Right atrium auricular region (tissue), 2 donors: ENCODE measurements around the gene KRTAP12-2. TPM values are rescaled to one million over a fixed set of nuclear protein-coding genes. Genes with fewer than 3 reads are reported as not detected.
"Not testable (repeated sequence)": the region's sequence is repeated elsewhere in the genome, so short reads cannot be mapped to it uniquely, and the experiment has no call there.

Experiments used
- DNase-seq: peaks from one replicate; pipeline ENCODE4 v3.0.0-alpha.2; 2019; ENCODE audit warnings: low spot score
- H3K27ac ChIP-seq, 2 donors: fragments of 200-600 bp; sonication (generic); 1 replicate in 1 of 2; 2 replicates in 1 of 2; pipeline ENCODE4 v1.5.1; 2016 to 2019
- H3K27me3 ChIP-seq, 2 donors: fragments of 200-600 bp; sonication (generic); one replicate each; pipeline versions ENCODE4 v1.5.1 to v1.6.0; 2017 to 2019
- H3K36me3 ChIP-seq: fragments of 200-600 bp; sonication (generic); one replicate; pipeline ENCODE4 v1.5.1; 2016
- H3K4me1 ChIP-seq, 2 donors: fragments of 200-600 bp; sonication (generic); one replicate each; pipeline versions ENCODE4 v1.5.1 to v1.6.0; 2017 to 2019
- H3K4me3 ChIP-seq, 2 donors: fragments of 200-600 bp; sonication (generic); 1 replicate in 1 of 2; 2 replicates in 1 of 2; pipeline ENCODE4 v1.5.1; 2017 to 2019; ENCODE audit warnings: mild to moderate bottlenecking in 1 of 2, moderate library complexity in 1 of 2
- H3K9me3 ChIP-seq, 2 donors: fragments of 200-600 bp; sonication (generic); one replicate each; pipeline ENCODE4 v1.5.1; 2019
- total RNA-seq, 2 donors: library from RNA; depleted of rRNA; stranded (reverse); fragments of >200 nt; gene quantifications; one replicate each; pipeline ENCODE4 v1.1.0, GENCODE V29; 2016
- TF ChIP-seq, protein P1 (sequence below), 2 donors: fragments of 200-600 bp; sonication (generic); IDR thresholded peaks; one replicate each; pipeline ENCODE4 v1.5.1; 2019; ENCODE audit warnings: antibody characterized with exemption in 2 of 2

KRTAP12-2 gene
- total RNA-seq, 2 donors from 2014 or later = not detected

DNA sequence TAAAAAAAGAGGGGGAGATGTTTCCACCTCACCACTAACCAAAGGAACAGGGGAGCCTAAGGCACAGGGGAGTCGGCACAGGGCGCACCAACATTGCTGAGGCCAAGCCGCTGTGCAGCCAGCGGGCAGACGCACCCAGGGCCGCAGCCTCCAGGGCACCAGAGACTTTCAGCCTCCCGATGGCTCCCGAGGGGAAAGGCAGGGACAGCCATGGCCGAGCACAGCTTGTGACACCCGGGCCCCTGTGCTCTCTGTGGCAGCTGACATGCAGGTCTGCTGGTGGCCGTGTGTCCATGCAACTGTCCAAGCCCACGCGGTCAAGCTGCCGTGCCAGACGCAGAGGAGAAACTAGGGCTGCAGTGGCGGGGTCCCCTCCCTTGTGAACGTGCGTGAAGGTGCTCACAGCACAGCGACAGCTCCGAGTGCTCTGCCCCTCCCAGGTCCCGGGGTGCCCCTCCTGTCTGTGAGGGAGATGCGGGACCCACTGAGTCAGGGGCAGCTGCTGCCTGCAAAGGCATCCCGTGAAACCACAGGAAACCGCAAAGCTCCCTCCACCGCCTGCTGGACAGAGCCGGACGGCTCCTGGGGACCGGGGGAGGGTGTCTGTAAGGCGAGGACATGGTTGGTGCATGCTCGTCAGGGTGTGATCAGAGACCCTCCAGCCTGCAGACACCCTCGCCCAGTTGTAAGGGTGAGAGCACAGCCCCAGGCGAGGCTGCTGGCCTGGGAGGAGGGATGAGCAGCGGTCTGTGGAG, 18.0 kb downstream of the KRTAP12-2 start:
- Histone ChIP-seq H3K4me1 (no peaks in the 10 kb centered on the region), H3K4me3 (no peak overlapping the region), H3K9me3 (peaks cover 0 to 17% of the 10 kb centered on the region in 2 donors), H3K27me3 (no peaks in the 10 kb centered on the region), H3K36me3 (no peaks in the 10 kb centered on the region), H3K27ac (no peak overlapping the region)
- peak; percentile 23 for DNase-seq
- TF ChIP-seq, protein P1, sequence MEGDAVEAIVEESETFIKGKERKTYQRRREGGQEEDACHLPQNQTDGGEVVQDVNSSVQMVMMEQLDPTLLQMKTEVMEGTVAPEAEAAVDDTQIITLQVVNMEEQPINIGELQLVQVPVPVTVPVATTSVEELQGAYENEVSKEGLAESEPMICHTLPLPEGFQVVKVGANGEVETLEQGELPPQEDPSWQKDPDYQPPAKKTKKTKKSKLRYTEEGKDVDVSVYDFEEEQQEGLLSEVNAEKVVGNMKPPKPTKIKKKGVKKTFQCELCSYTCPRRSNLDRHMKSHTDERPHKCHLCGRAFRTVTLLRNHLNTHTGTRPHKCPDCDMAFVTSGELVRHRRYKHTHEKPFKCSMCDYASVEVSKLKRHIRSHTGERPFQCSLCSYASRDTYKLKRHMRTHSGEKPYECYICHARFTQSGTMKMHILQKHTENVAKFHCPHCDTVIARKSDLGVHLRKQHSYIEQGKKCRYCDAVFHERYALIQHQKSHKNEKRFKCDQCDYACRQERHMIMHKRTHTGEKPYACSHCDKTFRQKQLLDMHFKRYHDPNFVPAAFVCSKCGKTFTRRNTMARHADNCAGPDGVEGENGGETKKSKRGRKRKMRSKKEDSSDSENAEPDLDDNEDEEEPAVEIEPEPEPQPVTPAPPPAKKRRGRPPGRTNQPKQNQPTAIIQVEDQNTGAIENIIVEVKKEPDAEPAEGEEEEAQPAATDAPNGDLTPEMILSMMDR (IDR thresholded peaks at IDR 0.05) = no peak

- H3K4me3 ChIP-seq = no peak overlapping the region
- H3K4me1 ChIP-seq = no peaks in the 10 kb centered on the region
- TF ChIP-seq, protein P1 (IDR thresholded peaks at IDR 0.05) = no peak
- no peaks in the 10 kb centered on the region for H3K36me3 ChIP-seq
- H3K27me3 ChIP-seq = no peaks in the 10 kb centered on the region
- peaks cover 0 to 17% of the 10 kb centered on the region in 2 donors for H3K9me3 ChIP-seq
- DNase-seq = peak; percentile 23
- H3K27ac ChIP-seq = no peak overlapping the region
Measured at GRCh38 chr21:44647222-44647552, 19.5 kb downstream of the KRTAP12-2 start.

DNA sequence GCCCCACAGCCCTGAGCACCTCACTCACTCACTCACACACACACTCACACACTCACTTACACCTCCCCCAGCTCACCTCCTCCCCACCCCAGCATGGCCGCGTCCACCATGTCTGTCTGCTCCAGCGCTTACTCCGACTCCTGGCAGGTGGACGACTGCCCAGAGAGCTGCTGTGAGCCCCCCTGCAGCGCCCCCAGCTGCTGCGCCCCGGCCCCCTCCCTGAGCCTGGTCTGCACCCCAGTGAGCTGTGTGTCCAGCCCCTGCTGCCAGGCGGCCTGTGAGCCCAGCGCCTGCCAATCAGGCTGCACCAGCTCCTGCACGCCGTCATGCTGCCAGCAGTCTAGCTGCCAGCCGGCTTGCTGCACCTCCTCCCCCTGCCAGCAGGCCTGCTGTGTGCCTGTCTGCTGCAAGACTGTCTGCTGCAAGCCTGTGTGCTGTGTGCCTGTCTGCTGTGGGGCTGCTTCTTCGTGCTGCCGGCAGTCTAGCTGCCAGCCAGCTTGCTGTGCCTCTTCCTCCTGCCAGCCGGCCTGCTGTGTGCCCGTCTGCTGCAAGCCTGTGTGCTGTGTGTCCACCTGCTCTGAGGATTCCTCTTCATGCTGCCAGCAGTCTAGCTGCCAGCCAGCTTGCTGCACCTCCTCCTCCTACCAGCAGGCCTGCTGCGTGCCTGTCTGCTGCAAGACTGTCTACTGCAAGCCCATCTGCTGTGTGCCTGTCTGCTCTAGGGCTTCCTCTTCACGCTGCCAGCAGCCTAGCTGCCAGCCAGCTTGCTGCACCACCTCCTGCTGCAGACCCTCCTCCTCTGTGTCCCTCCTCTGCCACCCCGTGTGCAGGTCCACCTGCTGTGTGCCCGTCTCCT, 20.1 kb downstream of the KRTAP12-2 start, which contains the start of gene KRTAP10-11:
Gene KRTAP10-11 (plus strand): TSS at position 49 of the 856 bp plus-strand sequence. CDS start 45 bp downstream, at position 94.
- H3K27me3 ChIP-seq, H3K4me1 ChIP-seq, H3K4me3 ChIP-seq, H3K36me3 ChIP-seq, H3K27ac ChIP-seq: not testable (repeated sequence)
- peak; percentile 47 for DNase-seq
- peaks cover 0 to 17% of the 10 kb centered on the region in 2 donors for H3K9me3 ChIP-seq

DNA sequence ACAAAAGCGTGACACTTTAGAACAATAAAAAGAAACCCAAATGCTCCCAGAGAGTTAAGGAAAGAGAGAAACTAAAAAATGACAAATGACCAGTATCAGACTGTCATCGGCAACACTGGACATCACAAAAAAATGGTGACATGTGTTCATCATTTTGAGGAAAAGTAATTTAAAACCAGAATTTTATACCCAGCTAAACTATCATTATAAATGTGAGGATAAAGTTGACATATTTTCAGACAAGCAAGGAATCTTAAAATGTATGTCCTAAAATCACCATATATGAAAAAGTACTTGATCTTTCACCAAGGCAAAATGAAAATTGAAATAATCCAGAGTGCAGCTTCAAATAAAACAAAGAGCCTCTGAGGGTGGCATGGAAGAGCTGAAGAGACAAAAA, 21.8 kb downstream of the KRTAP12-2 start:
- Histone ChIP-seq H3K4me1 (no peaks in the 10 kb centered on the region), H3K9me3 (peaks cover 0 to 17% of the 10 kb centered on the region in 2 donors), H3K4me3 (no peak overlapping the region), H3K27ac (no peak overlapping the region), H3K27me3 (no peaks in the 10 kb centered on the region), H3K36me3 (no peaks in the 10 kb centered on the region)
- TF ChIP-seq, protein P1 (IDR thresholded peaks at IDR 0.05) = no peak
- no peak for DNase-seq

- TF ChIP-seq, protein P1 (IDR thresholded peaks at IDR 0.05) = no peak
- H3K9me3 ChIP-seq = peaks cover 0 to 17% of the 10 kb centered on the region in 2 donors
- no peaks in the 10 kb centered on the region for H3K4me1 ChIP-seq
- H3K4me3 ChIP-seq = no peak overlapping the region
- H3K27me3 ChIP-seq = no peaks in the 10 kb centered on the region
- no peak overlapping the region for H3K27ac ChIP-seq
- peak; percentile 23 for DNase-seq
- no peaks in the 10 kb centered on the region for H3K36me3 ChIP-seq
Measured at GRCh38 chr21:44643741-44644310, 22.9 kb downstream of the KRTAP12-2 start.

- no peaks in the 10 kb centered on the region for H3K4me1 ChIP-seq
- peaks cover 0 to 17% of the 10 kb centered on the region in 2 donors for H3K9me3 ChIP-seq
- no peak overlapping the region for H3K27ac ChIP-seq
- no peaks in the 10 kb centered on the region for H3K27me3 ChIP-seq
- TF ChIP-seq, protein P1 (IDR thresholded peaks at IDR 0.05) = no peak
- no peak for DNase-seq
- no peaks in the 10 kb centered on the region for H3K36me3 ChIP-seq
- no peak overlapping the region for H3K4me3 ChIP-seq
Measured at GRCh38 chr21:44640761-44641160, 26.0 kb downstream of the KRTAP12-2 start.
